PC-3 (cell line): Measurements from ENCODE around the gene MIXL1. TPM values are rescaled to one million over a fixed set of nuclear protein-coding genes. Genes with fewer than 3 reads are reported as not detected.
"Not testable (repeated sequence)": the region's sequence is repeated elsewhere in the genome, so short reads cannot be mapped to it uniquely, and the experiment has no call there.

Experiments used
- ATAC-seq: fragments of 200-7000 bp; cut with Tn5 transposase; 2 replicates; pipeline ENCODE4 v1.9.1; 2020; ENCODE audit warnings: mild to moderate bottlenecking, moderate library complexity
- BruUV-seq: library from RNA; stranded (reverse); fragments of 400-500 nt; replicated peaks from 2 replicates; lab custom pipeline; 2021; lab: Mats Ljungman, UMichigan
- CTCF ChIA-PET: fragments of 300-600 bp; sonication (Branson Sonifier 250); formaldehyde crosslinking; loops from one replicate; lab custom pipeline; 2022; ENCODE audit warnings: antibody characterized with exemption; lab: Charles Lee
- POLR2A ChIA-PET: fragments of 300-600 bp; sonication (Branson Sonifier 250); formaldehyde crosslinking; loops from one replicate; lab custom pipeline; 2022; ENCODE audit warnings: antibody characterized with exemption; ENCODE audit not compliant: unreplicated experiment; lab: Charles Lee
- DNase-seq: peaks from one replicate; pipeline ENCODE4 v3.0.0-alpha.2; 2015
- H2AFZ ChIP-seq: fragments of 300-600 bp; sonication (generic); 2 replicates; pipeline ENCODE4 v1.6.0; 2016; ENCODE audit warnings: antibody characterized with exemption, low read length
- H3F3A ChIP-seq: fragments of 300-600 bp; sonication (generic); one replicate; pipeline ENCODE4 v1.6.0; 2017; ENCODE audit warnings: antibody characterized with exemption, low read length, control low read depth, mild to moderate bottlenecking; ENCODE audit not compliant: unreplicated experiment
- H3K27ac ChIP-seq: fragments of 300-600 bp; sonication (generic); 2 replicates; pipeline ENCODE4 v1.5.1; 2016; ENCODE audit warnings: mild to moderate bottlenecking, low read length
- H3K27me3 ChIP-seq: fragments of 300-600 bp; sonication (generic); 2 replicates; pipeline ENCODE4 v1.6.1; 2016; ENCODE audit warnings: low read length, mixed read lengths
- H3K36me3 ChIP-seq: fragments of 300-600 bp; sonication (generic); 2 replicates; pipeline ENCODE4 v1.6.1; 2016; ENCODE audit warnings: low read depth, mixed run types, low read length, mixed read lengths
- H3K4me1 ChIP-seq: fragments of 300-600 bp; sonication (generic); 2 replicates; pipeline ENCODE4 v1.5.1; 2016; ENCODE audit warnings: low read length; ENCODE audit not compliant: insufficient read depth
- H3K4me2 ChIP-seq: fragments of 300-600 bp; sonication (generic); 2 replicates; pipeline ENCODE4 v1.6.0; 2016; ENCODE audit warnings: low read length
- H3K4me3 ChIP-seq: fragments of 300-600 bp; sonication (generic); 2 replicates; pipeline ENCODE4 v1.5.1; 2016; ENCODE audit warnings: mild to moderate bottlenecking, low read length, mixed read lengths
- H3K79me2 ChIP-seq: fragments of 300-600 bp; sonication (generic); 2 replicates; pipeline ENCODE4 v1.6.1; 2017; ENCODE audit warnings: low read length, mixed read lengths
- H3K9ac ChIP-seq: fragments of 300-600 bp; sonication (generic); 2 replicates; pipeline ENCODE4 v1.6.0; 2016; ENCODE audit warnings: mild to moderate bottlenecking, low read length
- H3K9me2 ChIP-seq: fragments of 300-600 bp; sonication (generic); replicated peaks from 2 replicates; pipeline ENCODE4 v1.6.1; 2016; ENCODE audit warnings: mixed run types, low read length, mixed read lengths
- H3K9me3 ChIP-seq: fragments of 300-600 bp; sonication (generic); 2 replicates; pipeline ENCODE4 v1.6.1; 2016; ENCODE audit warnings: low read length, mixed read lengths
- H4K20me1 ChIP-seq: fragments of 300-600 bp; sonication (generic); 2 replicates; pipeline ENCODE4 v1.6.1; 2016; ENCODE audit warnings: low read length, mixed read lengths
- EZH2 ChIP-seq: fragments of 300-600 bp; sonication (generic); IDR thresholded peaks from one replicate; pipeline ENCODE4 v1.6.1; 2017; ENCODE audit warnings: antibody characterized with exemption, mild to moderate bottlenecking, low read length; ENCODE audit not compliant: unreplicated experiment
- EZH2phosphoT487 ChIP-seq: fragments of 300-600 bp; sonication (generic); IDR thresholded peaks from 2 replicates; pipeline ENCODE4 v1.6.1; 2018; ENCODE audit warnings: mild to moderate bottlenecking, antibody characterized with exemption, low read length, borderline replicate concordance
- intact Hi-C: fragments of 100-400 bp; cut with micrococcal nuclease; formaldehyde crosslinking; loops from 2 replicates; pipeline ENCODE4 v1.9.0; 2023
- total RNA-seq: library from RNA; depleted of rRNA; stranded (reverse); fragments of >200 nt; gene quantifications from 2 replicates; pipeline ENCODE4 v1.2.3, GENCODE V29; 2014
- TF ChIP-seq, protein P1 (sequence below): fragments of 300-600 bp; sonication (generic); conservative IDR thresholded peaks from 2 replicates; pipeline ENCODE4 v1.5.1; 2017; ENCODE audit warnings: antibody characterized with exemption, low read depth, mild to moderate bottlenecking, low read length

Gene MIXL1
- total RNA-seq, 1 experiment from 2014 or later = not detected

DNA sequence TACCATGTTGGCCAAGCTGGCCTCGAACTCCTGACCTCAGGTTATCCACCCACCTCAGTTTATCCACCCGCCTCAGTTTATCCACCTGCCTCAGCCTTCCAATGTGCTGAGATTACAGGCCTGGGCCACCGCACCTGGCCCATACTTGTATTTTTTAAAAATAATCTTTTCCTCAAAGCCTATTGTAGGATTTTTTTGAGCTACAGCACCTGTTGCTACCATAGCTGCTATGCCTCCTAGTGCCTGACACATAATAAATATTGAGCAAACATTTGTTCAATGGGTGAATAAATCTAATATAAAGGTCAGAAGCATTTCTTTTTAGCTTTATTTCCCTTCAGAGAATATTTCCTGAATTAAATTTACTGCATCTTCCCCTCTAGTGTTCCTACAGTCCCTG, 21.2 kb upstream of the MIXL1 start:
- Histone ChIP-seq H3K27me3 (no peaks in the 10 kb centered on the region), H3K9me2 (no peaks in the 10 kb centered on the region), H3K9me3 (no peaks in the 10 kb centered on the region), H3K9ac (no peak overlapping the region), H3K79me2 (no peaks in the 10 kb centered on the region), H4K20me1 (no peaks in the 10 kb centered on the region), H3K36me3 (no peaks in the 10 kb centered on the region), H3K4me1 (no peaks in the 10 kb centered on the region), H3F3A (no peaks in the 10 kb centered on the region), H3K27ac (no peak overlapping the region), H3K4me3 (no peak overlapping the region), H2AFZ (no peak overlapping the region), H3K4me2 (no peak overlapping the region)
- BruUV-seq = no TSS peak
- no peak for ATAC-seq
- intact Hi-C loops = loop anchor here (5.0 kb wide), 1 partner anchor 75 kb away; no protein-coding TSS in a partner anchor
- DNase-seq = no peak
- ChIA-PET POLR2A (interaction anchor here (0.6 kb wide), 1 partner anchor 100 kb away, joined by 16 read pairs; no protein-coding TSS in a partner anchor), CTCF (interaction anchor here (0.5 to 1.7 kb wide), 5 partner anchors 77 to 205 kb away, joined by 3 to 13 read pairs (median 4); no protein-coding TSS in a partner anchor)
- TF ChIP-seq EZH2phosphoT487 (no peak), EZH2 (no peak)
- TF ChIP-seq, protein P1, sequence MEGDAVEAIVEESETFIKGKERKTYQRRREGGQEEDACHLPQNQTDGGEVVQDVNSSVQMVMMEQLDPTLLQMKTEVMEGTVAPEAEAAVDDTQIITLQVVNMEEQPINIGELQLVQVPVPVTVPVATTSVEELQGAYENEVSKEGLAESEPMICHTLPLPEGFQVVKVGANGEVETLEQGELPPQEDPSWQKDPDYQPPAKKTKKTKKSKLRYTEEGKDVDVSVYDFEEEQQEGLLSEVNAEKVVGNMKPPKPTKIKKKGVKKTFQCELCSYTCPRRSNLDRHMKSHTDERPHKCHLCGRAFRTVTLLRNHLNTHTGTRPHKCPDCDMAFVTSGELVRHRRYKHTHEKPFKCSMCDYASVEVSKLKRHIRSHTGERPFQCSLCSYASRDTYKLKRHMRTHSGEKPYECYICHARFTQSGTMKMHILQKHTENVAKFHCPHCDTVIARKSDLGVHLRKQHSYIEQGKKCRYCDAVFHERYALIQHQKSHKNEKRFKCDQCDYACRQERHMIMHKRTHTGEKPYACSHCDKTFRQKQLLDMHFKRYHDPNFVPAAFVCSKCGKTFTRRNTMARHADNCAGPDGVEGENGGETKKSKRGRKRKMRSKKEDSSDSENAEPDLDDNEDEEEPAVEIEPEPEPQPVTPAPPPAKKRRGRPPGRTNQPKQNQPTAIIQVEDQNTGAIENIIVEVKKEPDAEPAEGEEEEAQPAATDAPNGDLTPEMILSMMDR = 0 out of 2 replicates have a peak, but pooled peaks have one; percentile 18

DNA sequence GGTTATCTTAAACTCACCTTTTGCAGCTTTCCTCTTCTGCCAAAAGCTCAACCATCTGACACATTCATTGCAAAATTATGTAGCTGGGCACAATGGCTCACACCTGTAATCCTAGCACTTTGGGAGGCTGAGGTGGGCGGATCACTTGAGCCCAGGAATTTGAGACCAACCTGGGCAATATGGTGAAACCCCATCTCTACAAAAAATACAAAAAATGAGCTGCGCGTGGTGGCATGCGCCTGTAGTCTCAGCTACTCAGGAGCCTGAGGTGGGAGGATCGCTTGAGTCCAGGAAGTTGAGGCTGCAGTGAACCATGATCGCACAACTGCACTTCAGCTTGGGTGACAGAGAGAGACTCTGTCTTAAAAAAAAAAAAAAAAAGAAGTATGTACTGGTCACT, 20.8 kb upstream of the MIXL1 start:
- ChIA-PET CTCF (interaction anchor here (0.5 to 1.7 kb wide), 5 partner anchors 77 to 204 kb away, joined by 3 to 13 read pairs (median 4); no protein-coding TSS in a partner anchor), POLR2A (interaction anchor here (0.6 to 0.7 kb wide), 2 partner anchors 12 to 100 kb away, joined by 8 to 16 read pairs; no protein-coding TSS in a partner anchor)
- not testable (repeated sequence) for BruUV-seq, H3K27me3 ChIP-seq, H3K4me3 ChIP-seq, DNase-seq, H3K4me2 ChIP-seq, ATAC-seq, H3K36me3 ChIP-seq, H3K9ac ChIP-seq, H3K79me2 ChIP-seq, H3K4me1 ChIP-seq, H3K9me2 ChIP-seq, H3K27ac ChIP-seq, H4K20me1 ChIP-seq, H3F3A ChIP-seq, H3K9me3 ChIP-seq, H2AFZ ChIP-seq
- intact Hi-C loops = loop anchor here (5.0 kb wide), 1 partner anchor 75 kb away; no protein-coding TSS in a partner anchor

DNA sequence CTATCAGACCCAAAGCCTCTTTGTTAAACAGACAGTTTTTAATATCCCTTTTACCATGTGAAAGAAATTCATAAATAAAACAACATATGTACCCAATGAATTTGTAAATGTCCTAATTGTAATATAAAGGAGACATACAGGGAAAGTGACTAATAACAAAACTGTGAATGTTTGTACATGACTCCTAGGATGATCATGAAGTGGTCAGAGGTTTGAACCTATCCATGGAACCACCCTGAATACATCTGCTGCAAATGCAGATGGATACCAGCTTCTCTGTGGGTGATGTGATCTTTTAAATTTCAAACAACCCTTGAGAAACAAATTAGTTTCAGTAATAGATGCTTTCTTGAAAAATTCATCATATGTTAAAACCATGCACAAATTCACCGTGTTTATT, 20.2 kb upstream of the MIXL1 start:
- ChIA-PET CTCF (interaction anchor here (1.1 to 1.7 kb wide), 4 partner anchors 78 to 204 kb away, joined by 3 to 13 read pairs (median 6); no protein-coding TSS in a partner anchor), POLR2A (interaction anchor here (0.7 kb wide), 1 partner anchor 13 kb away, joined by 8 read pairs; no protein-coding TSS in a partner anchor)
- H3K27me3 ChIP-seq = no peaks in the 10 kb centered on the region
- intact Hi-C loops = loop anchor here (5.0 kb wide), 1 partner anchor 74 kb away; no protein-coding TSS in a partner anchor
- DNase-seq (no peak), ATAC-seq (peak; percentile 41; the same call in 1 of the 2 replicates)
- no peaks in the 10 kb centered on the region for H3K9me3 ChIP-seq
- H3K79me2 ChIP-seq = no peaks in the 10 kb centered on the region
- BruUV-seq = no TSS peak
- no peaks in the 10 kb centered on the region for H3K9me2 ChIP-seq
- H3K27ac ChIP-seq = no peak overlapping the region
- no peaks in the 10 kb centered on the region for H4K20me1 ChIP-seq
- no peak for TF ChIP-seq EZH2
- TF ChIP-seq EZH2phosphoT487 = no peak
- TF ChIP-seq, protein P1 = no peak
- H3K36me3 ChIP-seq = no peaks in the 10 kb centered on the region
- H3K4me2 ChIP-seq = no peak overlapping the region
- no peak overlapping the region for H3K4me3 ChIP-seq
- no peak overlapping the region for H2AFZ ChIP-seq
- H3K4me1 ChIP-seq = no peaks in the 10 kb centered on the region
- H3F3A ChIP-seq = no peaks in the 10 kb centered on the region
- no peak overlapping the region for H3K9ac ChIP-seq
